Muscle of back (tissue), 13 donors: Measurements from ENCODE around the gene ETS2. TPM values are rescaled to one million over a fixed set of nuclear protein-coding genes. Genes with fewer than 3 reads are reported as not detected.

Source experiments
- DNase-seq, 3 donors: peaks; one replicate each; pipeline versions ENCODE4 v3.0.0 to v3.0.0-alpha.2; 2013
- long read RNA-seq, 9 donors: transcript quantifications; one replicate each; lab custom pipeline, GENCODE V29; 2026
- polyA plus RNA-seq, 10 donors: library from polyadenylated mRNA; unstranded; fragments of 120-200 nt; gene quantifications; one replicate each; pipeline ENCODE4 v1.2.1, GENCODE V29; 2013; ENCODE audit not compliant: insufficient read length in 10 of 10

Gene ETS2
- polyA plus RNA-seq = 10 to 100 TPM; 20.7 to 41.8 (median 30.1) TPM
- long read RNA-seq, donor 1, transcript ETS2-202 (10 exons, 3,766 nt) = major isoform, 6 of 6 reads
- long read RNA-seq, donor 1, partial matches to known transcripts = 0 of 6 reads
- long read RNA-seq, donor 1, other reads (novel, unspliced or antisense) = 0 of 6 reads
- long read RNA-seq, donor 2, partial matches to known transcripts = 0 of 4 reads
- long read RNA-seq, donor 2, other reads (novel, unspliced or antisense) = 0 of 4 reads
- long read RNA-seq, donor 3 = 0 reads
- long read RNA-seq, donor 4, partial matches to known transcripts = 0 of 3 reads
- long read RNA-seq, donor 4, other reads (novel, unspliced or antisense) = 0 of 3 reads
- long read RNA-seq, donor 5, transcript ETS2-202 (10 exons, 3,766 nt) = major isoform, 5 of 11 reads
- long read RNA-seq, donor 5, partial matches to known transcripts = 6 of 11 reads
- long read RNA-seq, donor 5, other reads (novel, unspliced or antisense) = 0 of 11 reads
- long read RNA-seq, donor 6, partial matches to known transcripts = 0 of 2 reads
- long read RNA-seq, donor 6, other reads (novel, unspliced or antisense) = 0 of 2 reads
- long read RNA-seq, donor 7, transcript ETS2-202 (10 exons, 3,766 nt) = major isoform, 5 of 5 reads
- long read RNA-seq, donor 7, partial matches to known transcripts = 0 of 5 reads
- long read RNA-seq, donor 7, other reads (novel, unspliced or antisense) = 0 of 5 reads
- long read RNA-seq, donor 8, partial matches to known transcripts = 0 of 3 reads
- long read RNA-seq, donor 8, other reads (novel, unspliced or antisense) = 0 of 3 reads
- long read RNA-seq, donor 9, partial matches to known transcripts = 0 of 2 reads
- long read RNA-seq, donor 9, other reads (novel, unspliced or antisense) = 0 of 2 reads

DNA sequence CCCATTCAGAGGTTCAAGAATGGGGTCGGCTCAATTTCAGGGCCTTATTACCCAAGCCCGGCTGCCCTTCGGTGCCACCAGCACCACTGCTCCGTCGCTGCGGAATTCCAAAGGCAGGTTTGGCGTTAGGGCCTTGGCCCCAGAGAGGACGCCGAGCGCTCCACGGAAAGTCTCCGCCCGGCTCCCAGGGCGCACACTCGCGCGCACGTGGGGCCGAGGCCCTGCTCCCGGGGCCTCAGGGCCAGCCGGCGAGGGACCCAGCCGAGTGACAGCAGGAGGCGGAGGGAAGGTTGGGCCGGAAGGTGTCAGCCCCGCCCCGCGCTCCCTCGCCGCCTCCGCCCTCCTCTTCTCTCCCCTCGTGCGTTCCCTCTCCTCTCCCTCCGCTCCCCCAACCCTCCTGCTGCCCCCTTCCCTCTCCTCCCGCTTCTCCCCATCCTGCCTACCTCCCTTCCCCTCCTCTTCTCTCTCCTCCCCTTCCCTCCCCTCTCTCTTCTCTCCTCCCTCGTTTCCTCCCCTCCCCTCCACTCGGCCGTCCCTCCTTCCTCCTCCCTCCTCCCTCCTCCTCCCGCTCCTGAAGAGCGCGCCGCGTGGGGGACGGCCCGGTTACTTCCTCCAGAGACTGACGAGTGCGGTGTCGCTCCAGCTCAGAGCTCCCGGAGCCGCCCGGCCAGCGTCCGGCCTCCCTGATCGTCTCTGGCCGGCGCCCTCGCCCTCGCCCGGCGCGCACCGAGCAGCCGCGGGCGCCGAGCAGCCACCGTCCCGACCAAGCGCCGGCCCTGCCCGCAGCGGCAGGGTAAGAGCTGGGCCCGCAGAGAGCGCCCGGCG, at the start of gene ETS2:
TSS of gene ETS2 (plus strand) at position 602 of the 825 bp plus-strand sequence. CDS start 4,106 bp downstream, outside the sequence.
- DNase-seq = peak; percentile 92 to 96 (median 92)

DNA sequence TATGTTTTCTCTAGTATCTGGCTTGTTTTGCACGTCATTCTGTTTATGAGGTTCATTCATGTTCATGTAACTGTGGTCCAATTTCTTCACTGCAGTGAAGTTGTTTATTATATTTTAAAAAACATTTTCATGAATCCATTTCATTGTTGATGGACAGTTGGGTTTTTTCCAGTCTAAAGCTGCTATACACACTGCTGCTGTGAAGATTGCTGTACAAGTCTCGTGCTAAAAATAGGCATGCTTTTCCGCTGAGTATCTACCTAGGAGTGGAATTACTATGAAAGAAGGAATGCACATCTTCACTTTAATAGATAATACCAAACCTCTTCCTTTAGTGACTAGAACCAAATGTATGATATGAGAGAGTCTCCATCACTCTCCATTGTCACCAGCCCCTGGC, 49.0 kb upstream of the ETS2 start:
- DNase-seq = peak in 1 of 3 donors; percentile 82

DNA sequence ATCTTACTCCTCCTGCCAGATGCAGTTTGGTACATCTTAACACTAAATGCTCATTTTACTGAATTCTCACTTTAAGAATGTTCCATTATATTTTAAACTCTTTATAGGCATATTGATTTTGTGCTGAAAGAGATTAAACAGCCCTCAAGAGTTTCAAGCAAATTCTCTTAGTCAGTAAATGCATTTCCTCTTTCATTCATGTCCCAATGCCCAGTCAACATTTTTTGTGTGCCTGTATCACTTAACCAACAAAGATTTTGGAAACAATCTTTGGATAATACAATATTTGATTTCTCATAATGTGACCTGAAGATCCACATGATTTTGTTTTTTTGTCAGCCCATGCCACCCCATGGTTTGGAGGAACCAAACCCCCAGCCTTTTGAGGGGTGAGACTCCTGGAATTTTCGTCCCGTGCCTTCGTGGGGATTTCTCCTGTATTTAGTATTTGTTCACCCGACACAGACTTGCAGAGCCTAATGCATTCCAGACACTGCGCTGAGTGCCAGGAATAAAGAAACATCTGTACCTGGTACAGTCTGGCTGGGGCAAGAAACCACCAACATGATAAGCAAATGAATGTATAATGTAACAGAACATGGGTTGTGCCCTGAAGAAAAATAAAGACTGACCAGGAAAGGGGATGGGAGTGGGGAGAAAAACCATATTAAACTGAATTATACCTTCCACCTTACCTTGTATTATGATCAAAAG, 47.1 kb upstream of the ETS2 start:
- DNase-seq = no peak

DNA sequence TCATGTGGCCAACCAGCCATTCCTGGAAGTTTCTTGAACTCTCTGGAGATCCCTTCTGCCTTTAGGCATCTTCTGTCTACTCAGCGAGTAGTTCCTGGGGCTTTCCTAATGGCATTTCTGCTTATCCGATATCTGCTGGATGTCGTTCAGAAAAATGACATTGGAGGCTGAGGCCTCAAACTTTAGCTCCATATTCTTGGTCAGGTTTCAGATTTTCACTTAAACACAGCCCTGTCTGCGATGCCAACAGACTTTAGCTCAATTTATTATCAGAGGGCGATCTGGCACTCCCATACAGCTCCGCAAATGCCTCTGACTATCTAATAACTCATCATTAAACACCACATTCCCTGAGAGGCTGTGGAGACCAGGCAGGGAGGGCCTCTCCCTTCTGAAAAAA, 46.3 kb upstream of the ETS2 start:
- DNase-seq = no peak

DNA sequence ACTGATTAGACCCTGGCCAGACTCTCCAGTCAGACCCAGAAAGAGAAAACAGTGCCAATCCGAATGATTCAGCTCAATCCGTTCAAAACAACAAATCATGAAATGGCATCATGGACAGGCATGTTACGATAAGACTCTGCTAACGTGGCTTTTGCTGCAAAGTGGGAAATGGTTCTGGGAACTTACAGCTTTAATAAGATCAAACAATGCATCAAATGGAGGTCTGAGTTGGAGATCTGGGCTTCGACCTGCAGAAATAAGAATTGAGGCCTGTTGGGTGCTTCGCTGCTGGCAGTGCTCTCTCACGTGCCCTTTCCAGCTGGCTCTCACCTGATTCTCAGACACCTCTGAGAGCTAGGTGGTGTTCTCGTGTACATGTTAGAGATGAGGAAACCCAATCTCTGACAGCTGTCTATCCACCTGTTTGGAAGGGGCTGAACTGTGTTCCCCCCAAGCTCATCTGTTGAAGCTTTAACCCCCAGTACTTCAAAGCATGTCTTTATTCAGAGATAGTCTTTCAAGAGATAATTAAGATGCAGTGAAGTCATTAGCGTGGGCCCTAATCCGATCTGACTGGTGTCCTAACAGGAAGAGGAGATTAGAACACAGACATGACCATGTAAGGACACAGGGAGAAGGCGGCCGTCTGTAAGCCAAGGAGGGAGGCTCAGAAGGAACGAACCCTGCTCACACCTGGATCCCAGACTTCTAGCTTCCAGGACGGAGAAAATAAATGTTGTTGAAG, 45.5 kb upstream of the ETS2 start:
- DNase-seq = no peak

DNA sequence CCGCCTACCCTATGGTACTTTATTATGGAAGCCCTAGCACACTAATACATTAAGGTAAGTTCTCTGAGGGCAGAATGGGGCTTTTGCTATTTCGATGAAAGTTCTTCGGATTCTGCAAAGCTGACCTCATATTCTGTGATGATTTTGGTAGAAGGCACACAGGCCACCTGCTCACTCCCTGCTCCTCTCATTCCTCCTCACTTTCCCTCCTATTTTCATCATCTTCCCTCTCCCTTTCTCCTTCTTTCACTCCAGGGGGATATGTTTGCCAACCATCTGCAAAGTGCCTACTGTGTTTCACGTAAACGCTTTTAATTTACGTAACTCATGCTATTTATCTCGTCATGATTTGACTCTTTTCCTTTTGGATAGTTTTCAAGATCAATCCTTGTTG, 45.0 kb upstream of the ETS2 start:
- no peak for DNase-seq

DNA sequence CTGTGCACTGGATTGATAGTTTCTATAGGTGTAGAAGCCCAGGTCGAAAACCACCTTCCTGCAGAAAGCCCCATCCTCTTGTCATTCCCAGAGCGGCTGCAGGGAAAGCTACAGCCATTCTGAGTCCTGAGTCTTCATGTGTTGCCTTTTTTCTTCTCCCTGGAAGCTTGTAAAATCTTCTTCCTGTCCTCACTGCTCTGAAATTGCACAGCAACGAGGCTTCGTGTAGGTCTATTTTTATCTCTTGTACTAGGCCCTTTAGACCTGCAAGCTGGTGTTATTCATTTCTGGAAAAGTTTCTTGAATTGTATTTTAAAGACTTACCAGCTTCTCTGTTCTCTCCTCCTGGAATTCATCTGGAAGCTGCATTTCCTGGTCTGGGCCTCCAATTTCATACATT, 44.2 kb upstream of the ETS2 start:
- peak in 1 of 3 donors; percentile 54 for DNase-seq

DNA sequence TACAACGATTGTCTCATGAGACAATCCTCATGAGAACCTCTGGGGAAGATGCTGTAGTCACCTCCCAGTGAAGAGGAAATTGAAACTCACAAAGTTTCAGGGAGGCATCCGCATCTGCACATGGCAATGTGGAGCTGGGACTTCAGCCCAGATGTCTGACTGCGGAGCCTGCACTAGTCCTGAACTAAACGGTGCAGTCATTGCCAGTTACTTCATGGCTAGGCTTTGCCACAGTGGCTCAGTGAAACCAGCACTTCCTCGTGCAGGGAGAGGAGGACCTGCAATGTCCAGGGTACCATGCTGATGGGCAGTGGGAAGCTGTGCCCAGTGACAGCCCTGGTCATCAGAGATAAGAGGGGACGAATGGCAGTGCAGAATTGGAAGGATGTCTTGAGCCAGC, 40.7 kb upstream of the ETS2 start:
- no peak for DNase-seq

DNA sequence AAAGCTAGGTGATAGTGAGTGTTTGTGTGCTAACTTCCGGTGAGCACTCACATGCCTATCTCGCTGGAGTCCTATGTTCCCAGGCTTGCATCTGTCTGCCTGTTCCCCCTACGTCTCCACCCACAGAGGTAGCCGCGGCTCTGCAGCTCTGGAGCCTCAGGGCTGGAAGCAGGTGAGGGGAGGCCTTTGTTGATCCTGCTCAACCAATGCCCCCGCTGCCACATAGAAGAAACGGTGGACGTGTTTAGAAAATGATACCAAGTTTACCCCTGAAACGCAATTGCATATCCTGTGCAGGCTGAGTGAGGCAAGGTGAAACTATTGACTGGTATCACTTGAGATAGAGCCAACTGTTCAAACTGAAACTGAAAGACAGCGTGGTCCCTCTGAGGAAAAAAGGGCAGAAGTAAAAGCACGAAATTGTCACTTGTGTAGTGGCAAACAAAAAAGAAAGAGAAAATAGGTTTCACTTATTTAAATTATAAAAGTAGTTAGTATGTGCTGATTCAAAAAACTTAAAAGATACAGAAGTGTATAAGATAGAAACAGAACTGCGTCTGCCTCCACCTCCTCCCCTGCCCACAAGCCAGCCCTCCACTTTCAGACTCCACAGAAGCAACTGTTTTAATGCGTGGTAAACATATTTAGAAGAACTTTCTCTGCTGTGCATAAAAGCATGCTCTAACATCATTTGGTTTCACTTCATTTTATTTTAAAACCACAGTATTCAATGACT, 38.6 kb upstream of the ETS2 start:
- no peak for DNase-seq

DNA sequence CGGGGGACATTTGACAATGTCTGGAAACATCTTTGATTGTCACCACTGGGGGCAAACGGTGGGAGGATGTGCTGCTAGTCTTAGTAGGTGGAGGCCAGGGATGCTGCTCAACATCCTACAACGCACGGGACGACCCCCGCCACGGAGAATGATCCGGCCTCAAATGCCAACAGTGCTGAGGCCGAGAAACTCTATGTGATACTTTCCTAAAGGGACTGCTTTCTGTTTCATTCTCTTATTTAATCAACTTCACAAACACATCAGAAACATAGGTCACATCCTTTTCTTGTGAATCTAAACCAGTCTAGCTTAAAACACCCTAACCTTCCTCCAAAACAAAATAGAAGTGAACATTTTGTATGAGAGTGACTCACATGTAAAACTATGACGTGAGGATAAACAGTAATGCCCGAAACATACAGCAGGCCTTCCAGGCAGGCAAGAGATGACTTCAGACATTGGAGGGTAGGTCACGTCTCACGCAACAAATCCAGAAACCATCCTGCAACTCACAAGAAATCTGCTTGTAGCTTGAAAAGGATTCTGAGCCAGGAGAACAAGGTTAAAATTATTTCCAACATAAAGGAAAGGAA, 37.2 kb upstream of the ETS2 start:
- DNase-seq = peak in 1 of 3 donors; percentile 68

DNA sequence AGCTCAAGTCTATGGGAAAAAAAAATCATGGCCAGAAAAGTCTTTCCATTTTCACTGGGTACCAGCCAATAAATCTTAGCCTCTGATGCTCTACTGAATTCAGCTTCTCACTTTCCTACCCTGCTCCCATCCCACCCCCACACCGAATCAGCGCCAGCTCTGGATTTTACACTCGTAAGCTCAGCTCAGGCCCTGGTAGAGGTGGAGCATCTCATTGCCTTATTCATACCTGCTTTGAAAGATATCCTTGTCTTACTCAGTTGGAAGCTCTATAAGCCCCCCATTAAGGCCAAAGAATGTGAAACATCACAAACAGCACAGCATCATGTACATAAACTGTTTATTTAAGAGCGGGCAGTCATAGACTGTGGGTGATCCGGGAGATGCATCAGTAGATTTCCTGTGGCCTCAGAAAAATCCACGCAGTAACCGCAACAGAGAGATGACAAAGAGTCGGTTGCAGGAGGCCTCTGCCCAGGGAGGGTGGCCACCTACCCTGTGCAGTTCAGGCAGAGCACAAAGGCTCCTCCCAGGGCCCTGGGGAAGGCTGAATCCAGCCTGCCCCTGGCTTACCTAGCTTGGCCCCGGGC, 36.4 kb upstream of the ETS2 start:
- peak in 2 of 3 donors; percentile 51 to 56 for DNase-seq

DNA sequence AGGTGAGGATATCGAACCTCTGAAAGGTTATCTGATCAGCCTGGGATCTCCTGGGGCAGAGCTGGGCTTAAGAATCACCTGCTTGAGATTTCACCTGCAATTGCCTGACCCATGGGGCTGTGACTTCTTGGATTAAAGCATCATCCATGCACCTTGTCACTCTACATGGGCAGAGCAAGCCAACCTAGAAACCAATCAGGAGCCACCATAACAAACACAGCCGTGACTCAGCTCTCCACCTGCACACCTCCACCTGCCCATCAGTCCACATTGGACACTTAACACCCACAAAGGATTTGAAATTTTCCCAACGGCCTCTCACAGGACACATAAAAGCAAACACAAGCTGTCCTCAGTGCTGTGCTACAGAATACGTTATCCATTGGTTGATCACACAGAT, 35.1 kb upstream of the ETS2 start:
- DNase-seq = no peak

DNA sequence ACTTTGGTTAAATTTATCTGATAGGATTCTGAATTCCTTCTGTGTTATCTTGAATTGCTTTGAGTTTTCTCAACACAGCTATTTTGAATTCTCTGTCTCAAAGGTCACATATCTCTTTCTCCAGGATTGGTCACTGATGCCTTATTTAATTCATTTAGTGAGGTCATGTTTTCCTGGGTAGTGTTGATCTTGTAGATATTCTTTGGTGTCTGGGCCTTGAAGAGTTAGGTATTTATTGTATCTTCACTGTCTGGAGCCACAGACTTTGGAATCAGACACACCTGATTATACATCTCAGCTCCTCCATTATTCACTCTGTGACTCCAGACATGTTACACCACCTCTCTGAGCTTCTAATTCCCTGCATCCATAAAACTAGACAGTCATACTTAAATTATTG, 34.2 kb upstream of the ETS2 start:
- no peak for DNase-seq

DNA sequence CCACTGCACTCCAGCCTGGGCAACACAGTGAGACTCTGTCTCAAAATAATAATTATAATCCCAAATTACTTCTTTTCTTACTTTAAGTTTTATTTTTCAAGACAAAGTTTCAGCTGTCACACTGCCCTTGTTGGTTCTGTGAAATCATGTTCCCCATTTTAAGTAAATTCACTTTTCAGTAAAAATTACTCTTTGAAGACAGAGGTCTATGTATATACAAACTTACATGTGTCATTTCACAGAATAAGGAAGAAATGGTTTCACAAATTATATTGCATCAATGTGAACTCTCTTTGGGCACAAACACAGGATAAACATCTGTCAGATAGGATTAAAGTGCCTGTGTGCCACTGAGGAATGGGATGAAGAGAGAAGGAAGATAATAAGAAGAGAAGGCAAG, 33.1 kb upstream of the ETS2 start:
- no peak for DNase-seq

DNA sequence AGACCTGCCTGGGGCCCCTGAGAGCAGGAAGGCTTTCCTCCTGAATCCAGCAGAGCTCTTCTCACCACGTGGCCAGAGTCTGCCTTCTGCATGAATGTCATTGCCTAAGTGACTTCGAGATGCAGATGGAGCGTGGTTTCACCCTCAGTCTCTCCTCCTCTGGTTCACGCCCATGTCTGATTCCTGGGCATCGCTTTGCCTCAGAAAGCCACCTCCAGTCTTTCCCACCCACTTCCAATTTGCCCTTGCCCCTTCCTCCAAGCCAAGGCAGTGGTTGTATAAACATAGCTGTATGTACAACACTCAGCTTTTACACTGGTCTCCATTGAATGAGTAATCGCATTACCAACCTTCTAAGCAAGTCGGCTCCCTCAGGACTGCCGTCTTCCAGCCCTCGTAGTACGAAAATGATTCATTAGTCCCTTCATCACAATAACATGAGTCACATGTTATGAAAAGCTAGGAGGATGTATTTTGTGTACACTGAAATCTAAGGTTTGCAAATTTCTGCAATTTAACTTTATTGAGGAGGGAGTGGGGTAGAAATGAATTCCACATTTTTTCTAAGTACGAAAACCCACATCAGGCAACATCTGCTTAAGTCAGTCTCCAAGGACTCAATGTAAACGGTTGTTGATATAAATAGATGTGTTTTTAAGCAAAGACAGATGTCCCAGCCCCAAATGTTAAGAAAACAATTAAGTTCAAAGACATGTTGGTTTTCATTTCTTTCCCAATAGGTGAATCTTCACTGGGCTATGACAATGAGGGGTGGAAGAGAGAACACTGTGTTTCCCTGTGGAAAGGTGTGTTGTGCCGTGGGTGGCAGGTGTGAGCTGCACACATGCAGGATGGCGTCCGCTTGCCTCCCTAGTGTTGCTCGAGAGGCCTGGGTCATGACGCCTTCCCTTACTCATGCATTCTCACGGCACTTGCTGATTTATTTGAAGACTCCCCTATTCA, 32.3 kb upstream of the ETS2 start:
- peak; percentile 71 to 92 (median 91) for DNase-seq

DNA sequence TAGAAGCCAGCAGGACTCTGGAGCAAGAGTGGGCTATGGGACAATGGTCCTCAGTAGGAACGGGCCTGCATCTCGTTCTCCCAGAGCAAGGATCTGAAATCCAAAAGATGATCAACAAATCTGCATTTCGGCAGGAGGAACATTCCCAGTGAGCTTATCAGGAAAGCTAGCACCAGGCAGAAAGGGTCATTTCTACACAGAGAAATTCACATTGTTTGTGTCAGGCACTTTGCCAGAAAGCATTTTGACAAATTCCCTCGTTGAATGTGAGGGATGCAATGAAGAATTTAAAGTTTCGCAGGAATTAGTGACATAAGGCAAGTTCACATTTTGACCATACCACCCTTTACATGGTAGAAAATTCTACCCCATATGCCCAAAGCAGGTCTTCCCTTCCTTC, 31.6 kb upstream of the ETS2 start:
- no peak for DNase-seq

DNA sequence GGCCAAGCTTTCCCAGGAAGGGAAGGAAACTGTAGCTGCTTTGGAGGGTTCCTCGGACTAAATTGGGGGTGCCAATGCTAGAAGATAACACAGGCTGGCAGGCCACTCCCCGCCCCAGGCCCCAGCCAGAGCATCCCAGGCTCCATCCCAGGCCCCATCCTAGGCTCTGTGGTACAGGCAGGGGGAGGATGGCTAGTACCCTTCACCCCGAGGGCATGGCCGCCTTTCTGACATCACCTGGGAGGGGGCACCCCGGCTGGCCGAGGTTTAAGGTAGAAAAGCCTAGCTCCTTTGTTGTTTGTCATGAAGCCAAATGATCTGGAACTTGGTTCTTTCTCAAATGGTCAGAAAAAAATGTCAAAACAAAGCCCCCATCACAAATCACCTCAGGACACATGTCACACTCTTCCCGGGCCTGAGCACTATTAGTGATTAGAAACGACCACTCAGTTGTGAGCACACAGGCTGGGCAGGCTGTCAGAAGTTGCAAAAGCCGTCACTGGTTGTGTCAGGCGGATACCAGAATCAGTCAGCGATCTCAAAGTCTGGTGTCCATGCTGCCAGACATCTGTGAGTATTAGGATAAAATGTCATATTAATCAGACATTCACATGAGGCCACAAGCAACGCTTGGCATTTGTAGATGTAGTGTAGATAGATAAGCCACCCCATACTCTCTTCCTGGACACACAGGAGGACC, 31.0 kb upstream of the ETS2 start:
- no peak for DNase-seq
